ENCODE measurements around the gene FGG. TPM values are rescaled to one million over a fixed set of nuclear protein-coding genes. Genes with fewer than 3 reads are reported as not detected.

Gene FGG
- total and polyA plus RNA-seq, 2 donors (not counting 1 experiment from before 2014, with no cell fraction given), result not detected

DNA sequence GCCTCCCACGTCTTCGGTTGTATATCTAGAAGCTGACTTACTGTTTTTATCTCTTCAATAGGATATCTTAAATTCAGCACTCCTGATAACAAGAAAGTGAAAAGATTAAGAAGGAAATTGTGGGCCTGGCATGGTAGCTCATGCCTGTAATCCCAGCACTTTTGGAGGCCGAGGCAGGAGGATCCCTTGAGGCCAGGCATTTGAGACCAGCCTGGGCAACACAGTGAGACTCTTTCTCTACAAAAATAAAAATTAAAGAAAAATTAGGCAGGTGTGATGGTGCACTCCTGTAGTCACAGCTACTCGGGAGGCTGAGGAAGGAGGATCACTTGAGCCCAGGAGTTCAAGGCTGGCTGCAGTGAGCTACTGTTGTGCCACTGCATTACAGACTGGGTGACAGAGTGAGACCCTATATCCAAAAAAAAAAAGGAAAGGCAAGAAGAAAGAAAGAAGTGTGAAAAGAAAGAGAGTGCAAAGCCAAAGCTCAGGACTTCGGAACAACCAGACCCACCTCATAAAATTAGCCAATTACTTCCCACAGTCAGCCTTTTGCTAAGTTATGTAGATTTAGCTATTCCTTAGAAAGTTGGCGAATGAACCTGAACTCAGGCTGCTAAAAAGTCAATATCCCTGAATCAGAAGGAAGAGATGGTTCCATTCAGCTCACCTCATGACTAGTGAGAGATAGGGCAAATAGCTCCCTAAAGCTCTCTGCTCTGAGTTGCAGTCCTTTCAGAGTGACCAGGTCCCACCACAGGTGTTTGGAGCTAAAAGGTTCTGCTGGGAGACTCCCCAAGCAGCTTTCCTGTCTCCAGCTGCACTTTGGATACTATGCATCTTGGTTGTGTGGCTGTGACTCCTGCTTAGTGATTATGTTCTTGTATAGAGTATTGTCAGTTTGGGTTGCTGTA, 9.2 kb downstream of the FGG start:
- no peak overlapping the region for H3K4me2 ChIP-seq (ENCODE audit: extremely low read depth, insufficient read depth, low read length)
- no peak overlapping the region for H2AFZ ChIP-seq (ENCODE audit: low read length)
- no peaks in the 10 kb centered on the region for H4K20me1 ChIP-seq (ENCODE audit: control insufficient read depth, extremely low read depth, insufficient read depth, low read length)
- no peak overlapping the region for H3K27ac ChIP-seq (ENCODE audit: insufficient read depth, low read length)
- TF ChIP-seq CTCF (conservative IDR thresholded peaks at IDR 0.05 in 1 of 2, IDR thresholded peaks at IDR 0.05 in 1 of 2; ENCODE audit: low read depth in 1 of 2, low read length in 2 of 2), result no peak
- TF ChIP-seq EZH2 (IDR thresholded peaks at IDR 0.05; ENCODE audit: low read length, missing control alignments), result no peak
- no peaks in the 10 kb centered on the region for H3K27me3 ChIP-seq (ENCODE audit: control insufficient read depth, insufficient read depth, low read length)
- H3K36me3 ChIP-seq (ENCODE audit: control insufficient read depth, insufficient read depth, low read length), result no peaks in the 10 kb centered on the region
- H3K4me1 ChIP-seq (ENCODE audit: control insufficient read depth, extremely low read depth, insufficient read depth, low read length), result no peaks in the 10 kb centered on the region
- no peak for DNase-seq (ENCODE audit: low read depth in 2 of 2)
- H3K79me2 ChIP-seq (ENCODE audit: control insufficient read depth, insufficient read depth, low read length), result no peaks in the 10 kb centered on the region
- H3K9me3 ChIP-seq (ENCODE audit: control insufficient read depth, insufficient read depth, low read depth, low read length), result no peaks in the 10 kb centered on the region
- H3K9ac ChIP-seq (ENCODE audit: insufficient read depth, low read length), result no peak overlapping the region
- no peak overlapping the region for H3K4me3 ChIP-seq (replicated peaks in 1 of 4; ENCODE audit: control extremely low read depth in 1 of 4, insufficient read depth in 1 of 4, low read depth in 3 of 4, low read length in 4 of 4)

GRCh38 chr4:154602404-154603020, 9.9 kb downstream of the FGG start:
- no peaks in the 10 kb centered on the region for H3K4me1 ChIP-seq (ENCODE audit: control insufficient read depth, extremely low read depth, insufficient read depth, low read length)
- H3K9me3 ChIP-seq (ENCODE audit: control insufficient read depth, insufficient read depth, low read depth, low read length), result no peaks in the 10 kb centered on the region
- no peaks in the 10 kb centered on the region for H4K20me1 ChIP-seq (ENCODE audit: control insufficient read depth, extremely low read depth, insufficient read depth, low read length)
- peak in 1 of 2 donors; percentile 31 for DNase-seq (ENCODE audit: low read depth in 2 of 2)
- no peak overlapping the region for H3K27ac ChIP-seq (ENCODE audit: insufficient read depth, low read length)
- H3K4me2 ChIP-seq (ENCODE audit: extremely low read depth, insufficient read depth, low read length), result no peak overlapping the region
- H3K79me2 ChIP-seq (ENCODE audit: control insufficient read depth, insufficient read depth, low read length), result no peaks in the 10 kb centered on the region
- no peak overlapping the region for H3K4me3 ChIP-seq (replicated peaks in 1 of 4; ENCODE audit: control extremely low read depth in 1 of 4, insufficient read depth in 1 of 4, low read depth in 3 of 4, low read length in 4 of 4)
- TF ChIP-seq CTCF (conservative IDR thresholded peaks at IDR 0.05 in 1 of 2, IDR thresholded peaks at IDR 0.05 in 1 of 2; ENCODE audit: low read depth in 1 of 2, low read length in 2 of 2) (no peak), EZH2 (IDR thresholded peaks at IDR 0.05; ENCODE audit: low read length, missing control alignments) (no peak)
- no peak overlapping the region for H3K9ac ChIP-seq (ENCODE audit: insufficient read depth, low read length)
- H2AFZ ChIP-seq (ENCODE audit: low read length), result no peak overlapping the region
- no peaks in the 10 kb centered on the region for H3K27me3 ChIP-seq (ENCODE audit: control insufficient read depth, insufficient read depth, low read length)
- no peaks in the 10 kb centered on the region for H3K36me3 ChIP-seq (ENCODE audit: control insufficient read depth, insufficient read depth, low read length)

Measured in fibroblast of lung (primary cell).